Skin epidermis (tissue), 12 donors: Measurements from ENCODE around the gene ZFP91.

Source experiments
- H3K27ac ChIP-seq, 21 experiments: fragments of 200-600 bp; sonication (generic) in 11 of 21; one replicate each; pipeline ENCODE4 v1.5.0; 2020; ENCODE audit warnings: mild to moderate bottlenecking in 3 of 21, inconsistent platforms in 2 of 21, moderate library complexity in 2 of 21
- H3K4me3 ChIP-seq, 7 experiments: fragments of 200-600 bp; sonication (generic) in 2 of 7; one replicate each; pipeline ENCODE4 v1.5.0; 2020; ENCODE audit warnings: inconsistent platforms in 2 of 7, mild to moderate bottlenecking in 2 of 7, moderate library complexity in 1 of 7

ZFP91 gene

DNA sequence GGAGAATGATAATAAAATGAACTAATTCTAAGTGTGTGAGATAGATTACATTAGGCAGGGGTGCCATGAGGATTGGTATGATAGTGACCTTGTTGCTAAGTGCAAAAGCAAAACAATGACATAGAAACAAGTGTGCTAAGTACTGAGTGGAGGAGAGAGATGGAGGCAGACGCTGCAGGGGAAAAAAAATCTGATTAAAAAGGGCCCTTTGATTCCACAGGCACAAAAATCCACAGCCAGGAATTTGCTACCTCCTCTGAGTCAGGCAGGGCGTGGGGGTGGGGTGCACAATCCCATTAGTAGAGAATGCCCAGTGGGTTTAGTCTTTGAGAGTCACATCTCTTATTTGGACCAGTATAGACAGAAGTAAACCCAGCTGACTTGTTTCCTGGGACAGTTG lies 43.5 kb downstream of the ZFP91 start, which contains the start of gene CNTF:
TSS of gene CNTF (plus strand) at position 322 of the 400 bp plus-strand sequence. CDS start 88 bp downstream, outside the sequence.
- H3K4me3 ChIP-seq = no peak within 1 kb of the TSS
- peak within 1 kb of the TSS in 4 of 21 experiments; percentile 6 to 24 (median 8) for H3K27ac ChIP-seq

- Histone ChIP-seq H3K4me3 (no peak overlapping the region), H3K27ac (peak overlapping the region in 2 of 21 experiments; percentile 5 to 7)
Measured at GRCh38 chr11:58625086-58625485, 46.2 kb downstream of the ZFP91 start.

DNA sequence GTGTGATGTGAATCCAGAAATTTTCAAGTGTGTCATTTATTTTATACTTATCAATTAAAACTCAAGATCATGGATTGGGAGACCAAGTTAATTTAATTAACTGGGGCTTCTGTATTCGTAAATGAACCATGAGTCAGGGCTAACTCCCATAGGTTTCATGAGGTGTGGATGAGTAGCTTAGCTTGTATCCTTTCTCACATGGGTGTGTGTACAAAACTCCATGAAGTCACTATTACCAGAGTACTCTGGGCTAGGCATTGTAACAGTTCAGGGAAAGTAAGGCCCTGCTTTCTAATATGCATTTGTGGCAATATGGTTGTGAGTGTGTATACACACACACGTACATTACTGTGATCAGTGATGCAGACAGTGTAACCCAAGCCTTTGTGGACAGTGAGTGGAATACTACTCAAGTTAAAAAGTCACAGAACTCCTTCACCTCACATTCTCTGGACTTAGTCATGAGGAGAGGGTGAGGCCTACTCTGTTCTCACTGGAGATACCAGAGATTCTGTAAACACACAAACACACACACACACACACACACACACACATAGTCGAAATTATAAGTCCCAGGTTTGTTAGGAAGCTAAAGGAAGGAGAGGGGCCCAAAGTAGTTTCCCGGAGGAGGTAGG lies 47.1 kb downstream of the ZFP91 start:
- Histone ChIP-seq H3K27ac (peak overlapping the region in 2 of 21 experiments; percentile 27 to 54), H3K4me3 (no peak overlapping the region)

GRCh38 chr11:58626934-58627483 lies 48.1 kb downstream of the ZFP91 start:
- Histone ChIP-seq H3K4me3 (no peak overlapping the region), H3K27ac (peak overlapping the region in 8 of 21 experiments; percentile 2 to 66 (median 50))

- Histone ChIP-seq H3K27ac (peak overlapping the region in 4 of 21 experiments; percentile 0 to 66 (median 52)), H3K4me3 (no peak overlapping the region)
Measured at GRCh38 chr11:58628446-58628845, 49.6 kb downstream of the ZFP91 start.

GRCh38 chr11:58629857-58630256 lies 51.0 kb downstream of the ZFP91 start:
- Histone ChIP-seq H3K27ac (peak overlapping the region in 2 of 21 experiments; percentile 8 to 43), H3K4me3 (no peak overlapping the region)

GRCh38 chr11:58631378-58631777 lies 52.5 kb downstream of the ZFP91 start:
- Histone ChIP-seq H3K4me3 (no peak overlapping the region), H3K27ac (no peak overlapping the region)

- H3K4me3 ChIP-seq = no peak overlapping the region
- no peak overlapping the region for H3K27ac ChIP-seq
Measured at GRCh38 chr11:58632510-58632909, 53.6 kb downstream of the ZFP91 start.

DNA sequence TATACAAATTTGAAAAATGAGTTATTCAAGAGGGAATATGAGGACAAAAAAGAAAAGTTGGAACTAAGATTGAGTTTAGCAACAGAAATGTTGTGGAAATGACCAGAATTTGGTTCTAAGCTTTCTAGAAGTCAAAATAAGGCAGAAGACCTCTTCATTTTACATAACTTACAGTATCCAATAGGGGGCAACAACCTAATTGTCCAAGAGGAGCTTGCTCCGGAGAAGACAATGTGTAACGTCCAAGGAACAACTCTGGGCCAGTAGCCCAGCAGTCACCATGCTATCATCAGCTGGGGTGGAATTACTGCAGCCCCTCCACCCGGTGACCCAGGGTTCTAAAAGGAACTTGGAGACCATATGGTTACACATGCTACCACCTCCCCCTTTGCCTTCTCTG lies 57.7 kb downstream of the ZFP91 start:
- no peak overlapping the region for H3K4me3 ChIP-seq

DNA sequence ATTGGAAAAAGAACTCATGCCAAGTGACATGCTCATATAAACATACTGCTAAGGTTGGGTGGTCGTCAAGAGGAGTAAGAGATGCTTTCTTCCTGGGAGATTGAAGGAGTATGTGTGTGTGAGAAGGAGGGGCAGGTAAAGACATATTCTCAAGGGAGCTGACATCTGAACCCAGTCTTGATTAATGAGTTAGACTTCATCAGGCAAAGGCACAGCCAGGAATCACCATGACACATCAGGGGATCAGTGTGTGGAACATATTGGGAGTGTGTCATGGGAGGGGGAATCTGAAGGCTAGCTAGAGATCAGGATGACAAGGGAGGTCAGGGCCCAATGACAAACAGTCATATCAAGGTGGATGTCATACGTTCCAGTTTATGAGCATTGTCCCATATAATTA lies 58.5 kb downstream of the ZFP91 start:
- H3K27ac ChIP-seq = no peak overlapping the region

More for the DNA sequence above, 57.7 kb downstream of the ZFP91 start:
- no peak overlapping the region for H3K27ac ChIP-seq

GRCh38 chr11:58639103-58639502 lies 60.2 kb downstream of the ZFP91 start:
- Histone ChIP-seq H3K4me3 (no peak overlapping the region), H3K27ac (peak overlapping the region in 1 of 21 experiments; percentile 50)

More for the DNA sequence above, 58.5 kb downstream of the ZFP91 start:
- H3K4me3 ChIP-seq = no peak overlapping the region

GRCh38 chr11:58639669-58640068 lies 60.8 kb downstream of the ZFP91 start:
- H3K4me3 ChIP-seq = no peak overlapping the region
- peak overlapping the region in 3 of 21 experiments; percentile 12 to 59 (median 50) for H3K27ac ChIP-seq

- no peak overlapping the region for H3K4me3 ChIP-seq
- H3K27ac ChIP-seq = peak overlapping the region in 5 of 21 experiments; percentile 6 to 70 (median 30)
Measured at GRCh38 chr11:58640386-58641023, 61.6 kb downstream of the ZFP91 start.

DNA sequence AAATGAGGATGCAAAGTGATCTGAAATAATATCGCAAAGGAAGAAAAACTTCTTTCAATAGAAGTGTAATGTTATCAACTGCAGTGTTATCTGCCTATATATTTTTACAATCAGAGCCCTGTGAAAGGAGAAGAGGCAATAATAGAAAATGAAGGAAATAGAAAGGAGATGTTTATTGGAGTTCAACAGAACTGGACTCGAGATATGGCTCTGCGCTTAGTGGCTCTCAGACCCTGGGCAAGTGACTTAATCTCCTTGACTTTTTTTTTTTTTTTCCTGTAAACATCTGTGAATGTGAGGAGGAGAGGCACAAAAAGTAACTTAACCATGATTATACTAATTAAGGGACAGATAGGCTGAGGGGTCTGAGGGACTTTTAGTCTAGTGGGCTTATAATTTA lies 62.5 kb downstream of the ZFP91 start:
- Histone ChIP-seq H3K27ac (peak overlapping the region in 2 of 21 experiments; percentile 59 to 70), H3K4me3 (no peak overlapping the region)

GRCh38 chr11:58641803-58642581 lies 63.1 kb downstream of the ZFP91 start:
- Histone ChIP-seq H3K27ac (peak overlapping the region in 1 of 21 experiments; percentile 70), H3K4me3 (no peak overlapping the region)

DNA sequence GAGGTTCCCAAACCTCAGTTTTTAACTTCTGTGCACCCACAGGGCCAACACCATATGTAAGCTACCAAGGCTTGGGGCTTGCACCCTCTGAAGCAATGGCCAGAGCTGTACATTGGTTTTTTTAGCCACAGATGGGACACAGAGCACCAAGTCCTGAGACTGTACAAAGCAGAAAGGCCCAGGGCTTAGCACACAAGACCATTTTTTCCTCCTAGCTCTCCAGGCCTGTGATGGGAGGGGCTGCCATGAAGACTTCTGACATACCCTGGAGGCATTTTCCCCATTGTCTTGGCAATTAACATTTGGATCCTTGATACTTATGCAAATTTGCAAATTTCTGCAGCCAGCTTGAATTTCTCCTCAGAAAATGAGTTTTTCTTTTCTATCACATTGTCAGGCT lies 67.0 kb downstream of the ZFP91 start:
- Histone ChIP-seq H3K27ac (no peak overlapping the region), H3K4me3 (no peak overlapping the region)

GRCh38 chr11:58647141-58647699 lies 68.4 kb downstream of the ZFP91 start:
- Histone ChIP-seq H3K4me3 (no peak overlapping the region), H3K27ac (no peak overlapping the region)

DNA sequence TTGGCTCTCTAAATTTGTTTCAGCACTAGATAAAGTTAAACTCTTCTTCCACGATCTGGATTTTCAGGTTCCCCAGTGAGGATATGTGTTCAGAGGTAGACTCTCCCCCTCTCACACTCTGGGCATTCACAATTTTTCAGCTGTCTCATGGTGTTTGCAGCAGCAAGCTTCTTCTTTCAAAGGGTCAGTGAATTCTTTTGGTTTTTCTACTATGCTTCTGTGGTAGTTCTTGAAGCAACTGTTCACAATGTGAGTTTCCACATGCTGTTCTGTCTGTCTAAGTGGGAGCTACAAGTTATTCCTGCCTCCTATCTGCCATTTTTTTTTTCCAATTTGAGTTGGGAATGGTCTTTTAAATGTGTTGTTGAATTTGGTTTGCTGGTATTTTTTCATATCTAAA lies 69.0 kb downstream of the ZFP91 start:
- Histone ChIP-seq H3K27ac (no peak overlapping the region), H3K4me3 (no peak overlapping the region)

GRCh38 chr11:58649623-58650022 lies 70.8 kb downstream of the ZFP91 start:
- H3K4me3 ChIP-seq = no peak overlapping the region
- H3K27ac ChIP-seq = no peak overlapping the region

DNA sequence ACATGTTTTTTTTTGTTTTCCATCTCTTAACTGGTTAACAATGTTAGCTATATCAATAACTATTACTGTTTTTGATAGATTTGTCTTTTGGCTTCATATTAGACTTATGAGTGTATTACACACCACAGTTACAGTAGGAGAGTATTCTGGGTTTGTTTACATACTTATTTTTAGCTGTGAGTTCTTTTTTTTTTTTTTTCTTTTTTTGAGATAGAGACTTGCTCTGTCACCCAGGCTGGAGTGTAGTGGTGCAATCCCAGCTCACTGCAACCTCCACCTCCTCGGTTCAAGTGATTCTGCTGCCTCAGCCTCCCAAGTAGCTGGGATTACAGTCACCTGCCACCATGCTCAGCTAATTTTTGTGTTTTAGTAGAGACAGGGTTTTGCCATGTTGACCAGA lies 71.6 kb downstream of the ZFP91 start:
- Histone ChIP-seq H3K27ac (no peak overlapping the region), H3K4me3 (no peak overlapping the region)
